Skeletal muscle satellite cell (primary cell): ENCODE measurements around the gene MYO1F.

ENCODE experiments used
- H3K27me3 ChIP-seq: 2 replicates; pipeline ENCODE4 v1.7.0; 2013; ENCODE audit warnings: low read length; ENCODE audit not compliant: control insufficient read depth, insufficient read depth
- H3K36me3 ChIP-seq: 2 replicates; pipeline ENCODE4 v1.7.0; 2013; ENCODE audit warnings: mild to moderate bottlenecking, control low read depth, low read length; ENCODE audit not compliant: insufficient read depth
- H3K4me1 ChIP-seq: 2 replicates; pipeline ENCODE4 v1.7.0; 2013; ENCODE audit warnings: low read length; ENCODE audit not compliant: control insufficient read depth, insufficient read depth
- H3K4me2 ChIP-seq: 2 replicates; pipeline ENCODE4 v1.7.0; 2013; ENCODE audit warnings: mild to moderate bottlenecking, low read length
- H3K4me3 ChIP-seq: 2 replicates; pipeline ENCODE4 v1.7.0; 2013; ENCODE audit warnings: low read length
- H3K9ac ChIP-seq: 2 replicates; pipeline ENCODE4 v1.7.0; 2013; ENCODE audit warnings: mild to moderate bottlenecking, low read depth, low read length, moderate library complexity
- H3K9me3 ChIP-seq: replicated peaks from 2 replicates; pipeline ENCODE4 v1.7.0; 2013; ENCODE audit warnings: mild to moderate bottlenecking, control low read depth, low read length

MYO1F gene

DNA sequence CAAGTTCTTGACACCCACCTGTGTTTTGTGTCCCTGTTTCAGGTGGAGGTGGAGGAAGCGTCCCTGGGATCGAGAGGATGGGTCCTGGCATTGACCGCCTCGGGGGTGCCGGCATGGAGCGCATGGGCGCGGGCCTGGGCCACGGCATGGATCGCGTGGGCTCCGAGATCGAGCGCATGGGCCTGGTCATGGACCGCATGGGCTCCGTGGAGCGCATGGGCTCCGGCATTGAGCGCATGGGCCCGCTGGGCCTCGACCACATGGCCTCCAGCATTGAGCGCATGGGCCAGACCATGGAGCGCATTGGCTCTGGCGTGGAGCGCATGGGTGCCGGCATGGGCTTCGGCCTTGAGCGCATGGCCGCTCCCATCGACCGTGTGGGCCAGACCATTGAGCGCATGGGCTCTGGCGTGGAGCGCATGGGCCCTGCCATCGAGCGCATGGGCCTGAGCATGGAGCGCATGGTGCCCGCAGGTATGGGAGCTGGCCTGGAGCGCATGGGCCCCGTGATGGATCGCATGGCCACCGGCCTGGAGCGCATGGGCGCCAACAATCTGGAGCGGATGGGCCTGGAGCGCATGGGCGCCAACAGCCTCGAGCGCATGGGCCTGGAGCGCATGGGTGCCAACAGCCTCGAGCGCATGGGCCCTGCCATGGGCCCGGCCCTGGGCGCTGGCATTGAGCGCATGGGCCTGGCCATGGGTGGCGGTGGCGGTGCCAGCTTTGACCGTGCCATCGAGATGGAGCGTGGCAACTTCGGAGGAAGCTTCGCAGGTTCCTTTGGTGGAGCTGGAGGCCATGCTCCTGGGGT is 91.5 kb downstream of the MYO1F start:
- Histone ChIP-seq H3K9ac (no peak overlapping the region), H3K4me1 (no peaks in the 10 kb centered on the region), H3K36me3 (peaks cover 88% of the 10 kb centered on the region), H3K4me2 (no peak overlapping the region), H3K27me3 (no peaks in the 10 kb centered on the region), H3K9me3 (no peaks in the 10 kb centered on the region), H3K4me3 (no peak overlapping the region)

DNA sequence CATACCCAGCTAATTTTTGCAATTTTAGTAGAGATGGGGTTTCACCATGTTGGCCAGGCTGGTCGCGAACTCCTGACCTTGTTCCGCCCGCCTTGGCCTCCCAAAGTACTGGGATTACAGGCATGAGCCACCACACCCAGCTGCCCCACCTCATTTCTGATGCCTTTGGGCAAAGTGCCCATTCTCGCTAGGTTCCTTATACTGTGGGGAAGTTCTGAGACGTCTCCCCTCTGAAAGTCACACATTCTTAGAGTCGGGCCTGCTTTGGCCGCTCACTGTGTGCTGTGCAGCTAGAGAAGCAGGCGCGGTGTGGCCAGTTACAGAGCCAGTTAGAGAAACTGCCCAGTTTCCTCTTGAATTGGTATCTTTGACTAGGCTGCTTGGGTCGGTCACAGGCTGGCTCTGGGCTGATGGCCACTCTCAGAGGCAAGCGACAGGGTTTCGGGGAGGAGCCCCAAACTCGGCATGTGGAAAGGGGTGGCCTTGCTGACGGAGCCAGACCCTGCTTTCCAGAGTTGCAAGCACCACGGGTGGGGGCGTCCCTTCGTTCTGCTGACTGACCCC is 92.8 kb downstream of the MYO1F start:
- Histone ChIP-seq H3K9me3 (no peaks in the 10 kb centered on the region), H3K36me3 (peaks cover 81% of the 10 kb centered on the region), H3K4me1 (no peaks in the 10 kb centered on the region), H3K9ac (no peak overlapping the region), H3K4me2 (no peak overlapping the region), H3K27me3 (no peaks in the 10 kb centered on the region), H3K4me3 (no peak overlapping the region)

DNA sequence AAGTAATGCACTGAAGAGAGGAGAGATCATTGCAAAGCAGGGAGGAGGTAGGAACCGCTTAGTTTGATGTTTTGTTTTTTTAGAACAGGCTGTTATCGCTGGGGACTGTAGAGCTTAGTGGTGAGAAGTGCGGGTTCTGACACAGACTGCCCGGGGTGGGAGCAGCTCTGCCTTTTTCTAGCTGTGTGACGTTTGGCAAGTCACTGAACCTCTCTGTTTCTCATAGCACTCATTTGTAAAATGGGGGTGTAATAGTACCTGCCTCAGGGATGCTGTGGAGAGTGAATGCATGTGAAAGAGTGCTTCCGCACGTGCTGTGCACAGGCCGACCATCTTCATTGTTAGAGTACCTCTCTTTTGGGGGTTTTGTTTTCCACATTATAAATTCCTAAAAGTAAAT is 94.1 kb downstream of the MYO1F start:
- Histone ChIP-seq H3K27me3 (no peaks in the 10 kb centered on the region), H3K9me3 (no peaks in the 10 kb centered on the region), H3K9ac (no peak overlapping the region), H3K4me2 (no peak overlapping the region), H3K36me3 (peaks cover 78% of the 10 kb centered on the region), H3K4me1 (no peaks in the 10 kb centered on the region), H3K4me3 (no peak overlapping the region)

DNA sequence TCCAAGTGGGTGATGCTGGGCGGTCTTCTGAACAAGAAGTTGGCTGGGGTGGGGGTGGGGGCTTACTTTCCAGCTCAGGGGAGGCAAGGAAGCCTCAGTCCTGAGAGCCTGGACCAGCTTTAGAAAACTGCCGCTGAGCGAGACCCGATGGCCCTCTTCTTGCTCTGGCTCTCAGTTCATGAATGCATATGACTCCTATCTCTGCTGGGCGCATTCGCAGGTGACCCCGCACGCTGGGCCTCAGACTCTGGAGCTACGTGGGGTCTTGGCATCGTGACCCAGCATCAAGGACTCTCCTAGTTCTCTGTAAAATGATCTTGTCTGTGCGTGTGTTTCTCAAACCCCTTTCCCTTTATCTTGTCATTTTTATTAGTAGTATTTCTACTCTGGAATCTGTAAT is 94.5 kb downstream of the MYO1F start:
- peaks cover 77% of the 10 kb centered on the region for H3K36me3 ChIP-seq
- no peak overlapping the region for H3K4me3 ChIP-seq
- no peaks in the 10 kb centered on the region for H3K9me3 ChIP-seq
- no peaks in the 10 kb centered on the region for H3K27me3 ChIP-seq
- H3K9ac ChIP-seq, result no peak overlapping the region
- no peaks in the 10 kb centered on the region for H3K4me1 ChIP-seq
- H3K4me2 ChIP-seq, result no peak overlapping the region

DNA sequence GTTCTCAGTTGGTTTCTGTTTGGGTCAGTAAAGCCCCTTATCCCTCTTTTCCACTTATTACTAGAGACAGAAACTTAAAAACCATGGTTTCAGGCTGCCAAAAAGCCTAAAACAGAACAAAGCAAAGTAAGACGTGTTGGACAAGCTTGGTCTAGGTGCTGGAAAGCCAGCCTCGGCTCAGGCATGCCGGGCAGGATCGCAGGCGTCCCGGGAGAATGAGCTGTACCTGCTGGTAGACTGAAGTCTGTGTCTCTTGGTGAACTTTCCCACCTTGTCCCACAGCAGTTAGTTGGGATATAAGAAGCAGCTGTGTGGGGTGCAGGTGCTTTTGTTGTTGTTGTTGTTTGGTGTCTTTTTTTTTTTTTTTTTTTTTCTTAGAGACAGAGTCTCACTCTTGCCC is 95.6 kb downstream of the MYO1F start:
- Histone ChIP-seq H3K9ac (no peak overlapping the region), H3K36me3 (peaks cover 76% of the 10 kb centered on the region), H3K4me2 (no peak overlapping the region), H3K4me1 (no peaks in the 10 kb centered on the region), H3K9me3 (no peaks in the 10 kb centered on the region), H3K27me3 (no peaks in the 10 kb centered on the region), H3K4me3 (no peak overlapping the region)

DNA sequence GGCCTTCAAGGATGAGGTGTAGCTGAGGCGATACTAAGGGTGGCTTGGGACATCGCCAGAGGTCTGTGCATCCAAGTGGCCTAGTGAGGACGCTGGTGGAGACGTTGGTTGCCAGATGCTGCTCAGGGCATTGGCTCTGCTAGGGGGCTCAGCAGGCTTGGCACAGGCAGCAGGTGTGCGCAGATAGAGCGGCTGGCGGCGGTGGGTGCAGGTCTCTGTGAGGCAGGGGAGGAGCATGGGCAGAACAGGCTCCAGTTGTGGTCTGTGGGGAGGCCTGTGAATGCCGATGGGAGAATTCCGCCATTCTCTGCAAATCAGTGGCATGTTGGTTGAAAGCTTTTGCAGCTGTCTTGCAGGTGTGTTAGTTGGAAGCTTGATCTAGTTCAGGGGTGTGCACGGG is 96.0 kb downstream of the MYO1F start:
- Histone ChIP-seq H3K9me3 (no peaks in the 10 kb centered on the region), H3K9ac (no peak overlapping the region), H3K4me1 (no peaks in the 10 kb centered on the region), H3K4me2 (no peak overlapping the region), H3K4me3 (no peak overlapping the region), H3K27me3 (no peaks in the 10 kb centered on the region), H3K36me3 (peaks cover 72% of the 10 kb centered on the region)

DNA sequence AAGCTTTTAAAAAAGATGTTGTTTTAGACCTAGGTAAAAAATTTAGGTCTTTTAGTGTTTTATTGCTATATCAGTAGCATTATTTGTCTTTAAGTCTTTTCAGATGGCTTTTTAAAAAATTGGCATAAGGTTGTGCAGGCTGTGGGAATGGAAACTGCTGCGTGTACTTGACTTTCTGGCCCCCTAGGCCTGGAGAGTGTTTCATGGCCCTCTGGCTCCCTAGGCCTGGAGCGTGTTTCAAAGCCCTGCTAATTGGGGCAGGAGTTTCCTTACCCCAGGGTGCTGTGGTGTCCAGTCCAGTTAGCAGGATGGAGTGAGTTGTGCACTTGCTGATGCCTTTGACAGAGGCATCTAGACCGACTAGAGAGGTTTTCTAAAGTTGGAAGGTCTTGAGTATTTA is 98.6 kb downstream of the MYO1F start:
- H3K4me2 ChIP-seq, result no peak overlapping the region
- H3K36me3 ChIP-seq, result peaks cover 67% of the 10 kb centered on the region
- H3K27me3 ChIP-seq, result no peaks in the 10 kb centered on the region
- no peaks in the 10 kb centered on the region for H3K4me1 ChIP-seq
- H3K9me3 ChIP-seq, result no peaks in the 10 kb centered on the region
- H3K9ac ChIP-seq, result no peak overlapping the region
- no peak overlapping the region for H3K4me3 ChIP-seq

DNA sequence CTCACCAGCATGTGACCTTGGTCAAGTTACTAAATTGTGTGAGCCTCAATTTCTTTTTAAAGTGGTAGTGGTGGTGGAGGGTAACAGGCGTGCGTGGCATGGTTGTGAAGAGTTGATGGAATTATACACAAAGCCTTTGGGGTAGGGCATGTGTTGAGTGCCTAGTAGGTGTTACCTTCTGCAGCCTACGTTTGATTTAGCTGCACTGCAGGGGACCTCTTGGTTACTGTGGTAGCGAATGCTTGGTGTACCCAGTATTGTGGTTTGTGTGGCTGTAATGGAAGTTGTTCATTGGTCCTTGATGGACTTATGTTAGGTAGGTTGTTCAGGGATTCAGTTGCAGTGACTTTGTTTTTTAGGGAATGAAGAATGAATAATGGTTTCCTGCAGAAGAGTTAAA is 99.4 kb downstream of the MYO1F start:
- no peaks in the 10 kb centered on the region for H3K9me3 ChIP-seq
- peaks cover 67% of the 10 kb centered on the region for H3K36me3 ChIP-seq
- no peak overlapping the region for H3K4me3 ChIP-seq
- no peak overlapping the region for H3K9ac ChIP-seq
- H3K4me2 ChIP-seq, result no peak overlapping the region
- no peaks in the 10 kb centered on the region for H3K27me3 ChIP-seq
- H3K4me1 ChIP-seq, result no peaks in the 10 kb centered on the region

DNA sequence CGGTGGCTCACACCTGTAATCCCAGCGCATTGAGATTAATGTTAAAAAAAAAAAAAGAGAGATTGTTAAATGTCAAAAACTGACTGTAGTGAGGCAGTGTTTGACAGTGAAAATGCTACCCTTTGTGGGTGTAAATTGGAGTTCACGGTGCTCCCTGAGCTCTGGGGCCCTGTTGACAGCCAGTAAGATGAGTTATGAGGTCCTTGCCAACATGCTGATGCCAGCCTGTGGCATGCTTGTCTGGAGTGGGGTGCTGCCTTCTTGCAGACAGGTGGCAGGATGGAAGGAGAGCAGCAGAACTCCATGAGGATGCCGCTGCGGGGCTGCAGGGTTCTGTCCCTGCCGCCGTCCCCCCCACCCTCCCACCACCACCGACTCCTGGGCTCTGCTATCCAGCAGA is 100.7 kb downstream of the MYO1F start:
- Histone ChIP-seq H3K36me3 (peaks cover 67% of the 10 kb centered on the region), H3K9ac (no peak overlapping the region), H3K27me3 (no peaks in the 10 kb centered on the region), H3K4me2 (no peak overlapping the region), H3K9me3 (no peaks in the 10 kb centered on the region), H3K4me1 (no peaks in the 10 kb centered on the region), H3K4me3 (no peak overlapping the region)

DNA sequence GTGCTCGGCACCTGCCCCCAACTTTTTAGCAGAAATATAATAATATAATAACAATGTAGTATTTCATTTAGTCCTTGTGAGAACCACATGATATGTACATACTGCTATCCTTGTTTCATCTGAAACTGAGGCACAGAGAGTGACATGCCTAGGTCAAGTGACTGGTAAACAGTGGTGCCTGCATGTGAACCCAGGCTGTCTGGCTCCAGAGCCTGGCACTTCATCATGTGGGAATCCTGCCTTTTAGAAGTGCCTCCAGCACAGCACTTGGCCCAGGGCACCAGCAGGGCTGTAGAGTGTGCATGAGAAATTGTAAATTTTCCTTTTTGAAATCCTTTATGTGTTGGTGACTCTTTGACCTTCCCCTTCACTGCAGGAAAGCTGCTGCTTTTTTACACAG is 102.2 kb downstream of the MYO1F start:
- no peak overlapping the region for H3K4me3 ChIP-seq
- no peaks in the 10 kb centered on the region for H3K27me3 ChIP-seq
- no peaks in the 10 kb centered on the region for H3K4me1 ChIP-seq
- H3K36me3 ChIP-seq, result peaks cover 70% of the 10 kb centered on the region
- no peak overlapping the region for H3K9ac ChIP-seq
- H3K4me2 ChIP-seq, result no peak overlapping the region
- no peaks in the 10 kb centered on the region for H3K9me3 ChIP-seq

DNA sequence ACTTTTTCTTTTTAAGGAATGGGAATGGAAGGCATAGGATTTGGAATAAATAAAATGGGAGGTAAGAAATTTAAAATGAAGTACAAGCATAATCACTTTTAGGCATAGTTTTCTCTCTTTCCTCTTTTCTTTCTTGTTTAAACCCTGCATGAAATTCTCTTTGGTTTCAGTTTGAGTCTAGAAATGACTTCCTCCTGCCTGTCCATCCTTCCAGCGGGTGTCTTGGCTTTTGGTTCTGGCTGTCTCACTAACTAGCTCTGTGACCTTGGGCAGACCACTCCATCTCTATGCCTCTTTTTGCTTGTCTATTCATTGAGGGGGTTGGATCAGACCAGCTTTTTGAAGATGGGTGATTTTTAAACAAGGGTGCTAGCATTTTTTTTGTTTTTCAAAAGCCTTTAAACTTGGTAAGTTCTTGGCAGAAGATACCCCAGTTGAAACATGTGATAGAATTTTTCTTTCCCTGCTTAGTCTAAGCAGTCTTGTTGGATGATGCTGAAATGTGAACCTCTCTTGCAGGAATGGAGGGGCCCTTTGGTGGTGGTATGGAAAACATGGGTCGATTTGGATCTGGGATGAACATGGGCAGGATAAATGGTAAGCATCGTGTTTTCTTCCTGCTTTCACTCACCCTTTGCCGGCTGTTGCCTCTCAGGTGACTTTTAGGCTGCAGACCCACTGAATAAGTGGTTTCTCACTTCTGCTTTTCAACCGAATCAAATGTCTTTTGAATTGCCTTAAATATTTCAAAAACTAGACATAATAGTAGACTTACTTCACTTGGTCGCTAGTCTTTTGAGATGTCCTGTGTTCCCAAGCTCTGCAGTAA is 103.4 kb downstream of the MYO1F start:
- Histone ChIP-seq H3K27me3 (no peaks in the 10 kb centered on the region), H3K4me3 (no peak overlapping the region), H3K4me2 (no peak overlapping the region), H3K9ac (no peak overlapping the region), H3K9me3 (no peaks in the 10 kb centered on the region), H3K4me1 (no peaks in the 10 kb centered on the region), H3K36me3 (peaks cover 77% of the 10 kb centered on the region)
